HUES64 (cell line): ENCODE results near the gene PCBP3.
"Not testable (repeated sequence)": the region's sequence is repeated elsewhere in the genome, so short reads cannot be mapped to it uniquely, and the experiment has no call there.

ENCODE experiments used
- H3K27ac ChIP-seq: 2 replicates; pipeline ENCODE4 v1.7.0; 2013; ENCODE audit warnings: low read depth, low read length, inconsistent platforms
- H3K27me3 ChIP-seq: 2 replicates; pipeline ENCODE4 v1.6.1; 2013; ENCODE audit warnings: mild to moderate bottlenecking, low read length; ENCODE audit not compliant: insufficient read depth
- H3K36me3 ChIP-seq: 2 replicates; pipeline ENCODE4 v1.6.1; 2013; ENCODE audit warnings: mild to moderate bottlenecking, low read length; ENCODE audit not compliant: insufficient read depth
- H3K4me1 ChIP-seq: 2 replicates; pipeline ENCODE4 v1.6.1; 2013; ENCODE audit warnings: mild to moderate bottlenecking, low read length, moderate library complexity; ENCODE audit not compliant: insufficient read depth
- H3K4me3 ChIP-seq: 2 replicates; pipeline ENCODE4 v1.5.1; 2013; ENCODE audit warnings: mild to moderate bottlenecking, low read length, moderate library complexity
- H3K9ac ChIP-seq: 2 replicates; pipeline ENCODE4 v1.6.1; 2013; ENCODE audit warnings: mild to moderate bottlenecking, low read depth, low read length
- H3K9me3 ChIP-seq: 2 replicates; pipeline ENCODE4 v1.6.1; 2013; ENCODE audit warnings: low read depth, low read length; ENCODE audit not compliant: insufficient read depth
- WGBS: fragments of 150-250, 120-280 bp; methylation state at CpG from one replicate; pipeline ENCODE4 v1.1.7; 2013; ENCODE audit warnings: missing lambda C conversion rate; 5-methylcytosine and 5-hydroxymethylcytosine counted together

Gene PCBP3

GRCh38 chr21:45805321-45805720, 161.8 kb downstream of the PCBP3 start:
- Histone ChIP-seq H3K4me3 (no peak overlapping the region), H3K27ac (no peak overlapping the region), H3K9ac (no peak overlapping the region), H3K4me1 (no peaks in the 10 kb centered on the region), H3K36me3 (no peaks in the 10 kb centered on the region), H3K27me3 (no peaks in the 10 kb centered on the region), H3K9me3 (no peaks in the 10 kb centered on the region)
- 94% methylated on average over 6 of the region's 6 CpGs for WGBS

- no peaks in the 10 kb centered on the region for H3K9me3 ChIP-seq
- H3K4me3 ChIP-seq, result no peak overlapping the region
- no peaks in the 10 kb centered on the region for H3K27me3 ChIP-seq
- H3K36me3 ChIP-seq, result no peaks in the 10 kb centered on the region
- H3K27ac ChIP-seq, result no peak overlapping the region
- H3K9ac ChIP-seq, result no peak overlapping the region
- WGBS, result 94% methylated on average over 11 of the region's 11 CpGs
- H3K4me1 ChIP-seq, result no peaks in the 10 kb centered on the region
Measured at GRCh38 chr21:45806042-45806441, 162.5 kb downstream of the PCBP3 start.

DNA sequence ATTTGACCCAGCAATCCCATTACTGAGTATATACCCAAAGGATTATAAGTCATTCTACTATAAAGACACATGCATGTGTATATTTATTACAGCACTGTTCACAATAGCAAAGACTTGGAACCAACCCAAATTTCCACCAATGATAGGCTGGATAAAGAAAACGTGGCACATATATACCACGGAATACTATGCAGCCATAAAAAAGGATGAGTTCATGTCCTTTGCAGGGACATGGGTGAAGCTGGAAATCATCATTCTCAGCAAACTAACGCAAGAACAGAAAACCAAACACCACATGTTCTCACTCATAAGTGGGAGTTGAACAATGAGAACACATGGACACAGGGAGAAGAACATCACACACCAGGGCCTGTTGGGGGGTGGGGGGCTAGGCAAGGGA, 165.1 kb downstream of the PCBP3 start:
- 88% methylated on average over 2 of the region's 3 CpGs for WGBS
- not testable (repeated sequence) for H3K36me3 ChIP-seq, H3K9ac ChIP-seq, H3K27me3 ChIP-seq, H3K4me1 ChIP-seq, H3K4me3 ChIP-seq, H3K9me3 ChIP-seq, H3K27ac ChIP-seq

DNA sequence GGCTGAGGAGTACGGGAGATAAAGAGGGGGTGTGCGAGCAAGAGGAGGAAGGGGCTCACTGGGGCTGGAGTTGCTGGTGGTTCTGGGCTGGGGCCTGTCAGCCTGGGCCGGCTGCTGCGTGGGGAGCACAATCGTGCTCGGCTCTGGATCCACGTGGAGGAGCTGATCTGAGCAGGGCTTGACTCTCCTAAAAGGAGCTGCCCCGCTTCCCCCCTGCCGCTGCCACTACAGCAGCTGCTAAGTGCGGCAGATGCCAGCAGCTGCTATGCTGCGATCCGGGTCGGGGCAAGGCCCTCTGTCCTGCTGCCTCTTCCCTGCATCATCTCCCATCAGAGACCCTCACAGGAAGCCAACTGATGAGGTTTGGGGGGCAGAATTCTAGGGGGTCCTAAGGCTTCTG, 165.9 kb downstream of the PCBP3 start:
- no peaks in the 10 kb centered on the region for H3K4me1 ChIP-seq
- H3K27me3 ChIP-seq, result no peaks in the 10 kb centered on the region
- no peak overlapping the region for H3K4me3 ChIP-seq
- no peak overlapping the region for H3K9ac ChIP-seq
- no peak overlapping the region for H3K27ac ChIP-seq
- 89% methylated on average over 13 of the region's 13 CpGs for WGBS
- no peaks in the 10 kb centered on the region for H3K9me3 ChIP-seq
- no peaks in the 10 kb centered on the region for H3K36me3 ChIP-seq

GRCh38 chr21:45811136-45811535, 167.6 kb downstream of the PCBP3 start:
- Histone ChIP-seq H3K27ac (no peak overlapping the region), H3K36me3 (no peaks in the 10 kb centered on the region), H3K9me3 (no peaks in the 10 kb centered on the region), H3K27me3 (no peaks in the 10 kb centered on the region), H3K4me1 (no peaks in the 10 kb centered on the region), H3K9ac (no peak overlapping the region), H3K4me3 (no peak overlapping the region)
- 83% methylated on average over 5 of the region's 5 CpGs for WGBS

DNA sequence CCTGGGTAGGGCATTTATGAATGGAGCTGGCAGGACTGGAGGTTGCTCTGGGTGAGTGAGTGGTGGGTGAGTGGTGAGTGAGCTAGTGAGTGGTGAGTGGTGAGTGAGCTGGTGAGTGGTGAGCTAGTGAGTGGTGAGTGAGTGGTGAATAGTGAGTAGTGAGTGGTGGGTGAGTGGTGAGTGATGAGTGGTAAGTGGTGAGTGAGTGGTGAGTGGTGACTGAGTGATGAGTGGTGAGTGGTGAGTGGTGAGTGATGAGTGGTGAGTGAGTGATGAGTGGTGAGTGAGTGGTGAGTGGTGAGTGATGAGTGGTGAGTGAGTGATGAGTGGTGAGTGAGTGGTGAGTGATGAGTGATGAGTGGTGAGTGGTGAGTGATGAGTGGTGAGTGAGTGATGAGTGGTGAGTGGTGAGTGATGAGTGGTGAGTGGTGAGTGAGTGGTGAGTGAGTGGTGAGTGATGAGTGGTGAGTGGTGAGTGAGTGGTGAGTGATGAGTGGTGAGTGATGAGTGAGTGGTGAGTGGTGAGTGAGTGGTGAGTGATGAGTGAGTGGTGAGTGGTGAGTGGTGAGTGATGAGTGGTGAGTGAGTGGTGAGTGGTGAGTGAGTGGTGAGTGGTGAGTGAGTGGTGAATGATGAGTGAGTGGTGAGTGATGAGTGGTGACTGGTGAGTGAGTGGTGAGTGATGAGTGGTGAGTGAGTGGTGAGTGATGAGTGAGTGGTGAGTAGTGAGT, 170.8 kb downstream of the PCBP3 start:
- not testable (repeated sequence) for H3K9me3 ChIP-seq, H3K9ac ChIP-seq, H3K36me3 ChIP-seq, H3K27me3 ChIP-seq, H3K4me1 ChIP-seq, H3K27ac ChIP-seq, H3K4me3 ChIP-seq

GRCh38 chr21:45815781-45816180, 172.3 kb downstream of the PCBP3 start:
- not testable (repeated sequence) for H3K9ac ChIP-seq, H3K36me3 ChIP-seq, H3K9me3 ChIP-seq, H3K4me1 ChIP-seq, H3K27me3 ChIP-seq, H3K27ac ChIP-seq, H3K4me3 ChIP-seq

- 89% methylated on average over 14 of the region's 14 CpGs for WGBS
- H3K9ac ChIP-seq, result no peak overlapping the region
- no peak overlapping the region for H3K27ac ChIP-seq
- no peaks in the 10 kb centered on the region for H3K9me3 ChIP-seq
- no peak overlapping the region for H3K4me3 ChIP-seq
- no peaks in the 10 kb centered on the region for H3K4me1 ChIP-seq
- no peaks in the 10 kb centered on the region for H3K36me3 ChIP-seq
- H3K27me3 ChIP-seq, result no peaks in the 10 kb centered on the region
Measured at GRCh38 chr21:45816794-45817193, 173.3 kb downstream of the PCBP3 start.

GRCh38 chr21:45817345-45817744, 173.8 kb downstream of the PCBP3 start:
- H3K36me3 ChIP-seq, result no peaks in the 10 kb centered on the region
- no peak overlapping the region for H3K9ac ChIP-seq
- WGBS, result 72% methylated on average over 13 of the region's 13 CpGs
- H3K27me3 ChIP-seq, result no peaks in the 10 kb centered on the region
- no peak overlapping the region for H3K27ac ChIP-seq
- H3K4me1 ChIP-seq, result no peaks in the 10 kb centered on the region
- H3K4me3 ChIP-seq, result no peak overlapping the region
- H3K9me3 ChIP-seq, result no peaks in the 10 kb centered on the region

GRCh38 chr21:45818276-45818903, 174.9 kb downstream of the PCBP3 start:
- H3K9ac ChIP-seq, result no peak overlapping the region
- 85% methylated on average over 11 of the region's 11 CpGs for WGBS
- H3K27ac ChIP-seq, result no peak overlapping the region

DNA sequence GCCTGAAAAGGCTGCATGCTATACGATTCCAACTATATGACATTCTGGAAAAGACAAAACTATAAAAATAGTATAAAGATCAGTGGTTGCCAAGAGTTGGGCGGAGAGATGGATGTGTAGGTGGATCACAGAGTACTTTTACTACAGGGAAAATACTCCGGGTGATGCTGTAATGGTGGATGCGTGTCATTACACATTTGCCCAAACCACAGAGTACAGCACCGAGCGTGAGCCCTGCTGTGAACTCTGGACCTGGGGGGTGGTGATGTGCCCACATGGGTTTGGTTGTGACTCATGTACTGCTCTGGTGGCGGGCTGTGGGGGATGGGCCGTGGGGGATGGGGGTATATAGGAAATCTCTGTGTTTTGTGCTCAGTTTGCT, 175.4 kb downstream of the PCBP3 start:
- Histone ChIP-seq H3K4me3 (no peak overlapping the region), H3K36me3 (no peaks in the 10 kb centered on the region)
- 87% methylated on average over 8 of the region's 8 CpGs for WGBS

More at GRCh38 chr21:45818276-45818903, 174.9 kb downstream of the PCBP3 start:
- no peak overlapping the region for H3K4me3 ChIP-seq
- H3K4me1 ChIP-seq, result no peaks in the 10 kb centered on the region
- no peaks in the 10 kb centered on the region for H3K36me3 ChIP-seq
- no peaks in the 10 kb centered on the region for H3K9me3 ChIP-seq
- H3K27me3 ChIP-seq, result no peaks in the 10 kb centered on the region

More for the DNA sequence above, 175.4 kb downstream of the PCBP3 start:
- no peaks in the 10 kb centered on the region for H3K4me1 ChIP-seq
- no peaks in the 10 kb centered on the region for H3K27me3 ChIP-seq
- H3K27ac ChIP-seq, result no peak overlapping the region
- no peak overlapping the region for H3K9ac ChIP-seq
- H3K9me3 ChIP-seq, result no peaks in the 10 kb centered on the region
